HUES6 (cell line): ENCODE measurements around the gene CDC5L.

Experiments
- H3K27ac ChIP-seq: 2 replicates; pipeline ENCODE4 v1.7.0; 2013; ENCODE audit warnings: low read depth, mild to moderate bottlenecking, low read length, inconsistent platforms
- H3K27me3 ChIP-seq: 2 replicates; pipeline ENCODE4 v1.6.1; 2013; ENCODE audit warnings: low read length; ENCODE audit not compliant: control insufficient read depth, insufficient read depth
- H3K36me3 ChIP-seq: 2 replicates; pipeline ENCODE4 v1.6.1; 2013; ENCODE audit warnings: low read length; ENCODE audit not compliant: control insufficient read depth, insufficient read depth
- H3K4me1 ChIP-seq: 2 replicates; pipeline ENCODE4 v1.6.1; 2013; ENCODE audit warnings: low read length; ENCODE audit not compliant: control insufficient read depth, insufficient read depth
- H3K4me3 ChIP-seq: 2 replicates; pipeline ENCODE4 v1.5.1; 2013; ENCODE audit warnings: low read depth, low read length
- H3K9ac ChIP-seq: one replicate; pipeline ENCODE4 v1.6.1; 2013; ENCODE audit warnings: mild to moderate bottlenecking, low read length
- H3K9me3 ChIP-seq: 2 replicates; pipeline ENCODE4 v1.6.1; 2013; ENCODE audit warnings: low read depth, low read length; ENCODE audit not compliant: control insufficient read depth, insufficient read depth

CDC5L gene

DNA sequence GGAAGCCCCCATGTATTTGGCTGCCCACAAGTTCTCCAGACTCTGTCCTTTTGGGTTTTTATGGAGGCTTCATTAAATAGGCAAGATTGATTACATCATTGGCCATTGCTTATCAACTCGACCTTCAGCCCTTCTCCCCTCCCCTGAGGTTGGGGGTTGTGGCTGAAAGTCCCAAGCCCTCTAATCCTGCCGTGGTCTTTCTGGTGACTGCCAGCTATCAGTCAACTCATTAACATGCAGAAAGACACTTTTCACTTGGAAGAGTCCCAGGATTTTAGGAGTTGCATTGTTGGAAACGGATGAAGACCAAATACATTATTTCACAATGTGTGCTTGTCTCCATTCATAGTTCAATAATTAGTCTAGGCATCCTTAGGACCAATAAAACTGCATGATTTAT, 9.5 kb downstream of the CDC5L start:
- Histone ChIP-seq H3K9me3 (no peaks in the 10 kb centered on the region), H3K9ac (no peak overlapping the region), H3K27me3 (no peaks in the 10 kb centered on the region), H3K4me3 (no peak overlapping the region), H3K4me1 (no peaks in the 10 kb centered on the region), H3K36me3 (peaks cover 85% of the 10 kb centered on the region), H3K27ac (no peak overlapping the region)

DNA sequence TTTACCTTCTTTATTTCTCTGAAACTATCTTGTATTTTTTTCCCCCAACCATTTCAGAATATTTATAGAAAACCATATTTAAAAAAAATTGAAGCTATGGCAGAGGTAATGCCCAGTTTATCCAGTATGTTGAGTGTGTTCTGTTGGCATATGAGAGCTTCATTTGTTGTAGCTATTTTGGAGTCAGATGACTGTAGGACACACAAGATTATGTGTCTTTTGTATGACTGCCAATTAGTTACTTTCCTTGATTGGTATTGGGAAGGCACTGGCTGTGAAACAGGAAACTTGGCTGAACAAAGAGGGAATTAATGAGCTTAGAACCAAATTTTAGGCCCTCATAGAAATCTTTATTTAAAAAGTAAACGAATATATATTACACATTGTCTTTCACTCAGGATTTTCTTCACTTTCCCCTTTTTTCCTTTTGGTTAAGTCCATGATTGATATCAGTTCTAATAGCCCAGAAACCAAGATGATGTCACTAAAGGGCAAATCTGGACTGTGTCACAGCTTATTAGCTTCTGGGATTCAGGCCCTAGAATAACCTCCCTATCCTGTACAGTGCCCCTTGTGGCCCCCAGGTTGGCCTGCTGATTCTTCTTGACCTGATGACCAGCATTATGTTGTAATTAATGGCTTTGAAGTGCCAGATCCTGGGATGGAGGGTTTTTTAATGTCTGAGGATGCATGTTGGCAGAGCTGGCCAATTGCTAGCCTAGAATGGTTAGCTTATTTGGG, 10.1 kb downstream of the CDC5L start:
- Histone ChIP-seq H3K36me3 (peaks cover 82% of the 10 kb centered on the region), H3K4me3 (no peak overlapping the region)

DNA sequence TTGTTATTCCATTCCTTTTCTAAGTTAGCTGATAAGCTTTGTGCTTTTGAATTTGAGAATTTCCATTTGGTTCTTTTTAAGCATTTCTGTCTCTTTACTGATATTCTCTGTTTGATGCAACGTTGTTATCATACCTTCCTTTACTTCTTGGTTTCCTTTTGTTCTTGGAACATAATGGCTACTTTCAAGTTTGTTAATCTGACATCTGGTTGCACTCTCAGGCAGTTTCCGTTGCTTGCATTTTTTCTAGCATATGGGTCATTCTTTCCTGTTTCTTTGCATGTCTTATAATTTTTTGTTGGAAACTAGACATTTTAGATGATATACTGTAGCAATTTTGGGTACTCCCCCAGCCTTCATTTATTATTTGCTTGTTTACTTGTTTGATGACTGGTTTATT, 12.5 kb downstream of the CDC5L start:
- Histone ChIP-seq H3K9me3 (no peaks in the 10 kb centered on the region), H3K9ac (no peak overlapping the region), H3K36me3 (peaks cover 81% of the 10 kb centered on the region), H3K4me3 (no peak overlapping the region), H3K27me3 (no peaks in the 10 kb centered on the region), H3K27ac (no peak overlapping the region), H3K4me1 (no peaks in the 10 kb centered on the region)

More for the DNA sequence above, 10.1 kb downstream of the CDC5L start:
- no peaks in the 10 kb centered on the region for H3K4me1 ChIP-seq
- H3K27ac ChIP-seq, result no peak overlapping the region
- H3K27me3 ChIP-seq, result no peaks in the 10 kb centered on the region
- no peaks in the 10 kb centered on the region for H3K9me3 ChIP-seq
- no peak overlapping the region for H3K9ac ChIP-seq

DNA sequence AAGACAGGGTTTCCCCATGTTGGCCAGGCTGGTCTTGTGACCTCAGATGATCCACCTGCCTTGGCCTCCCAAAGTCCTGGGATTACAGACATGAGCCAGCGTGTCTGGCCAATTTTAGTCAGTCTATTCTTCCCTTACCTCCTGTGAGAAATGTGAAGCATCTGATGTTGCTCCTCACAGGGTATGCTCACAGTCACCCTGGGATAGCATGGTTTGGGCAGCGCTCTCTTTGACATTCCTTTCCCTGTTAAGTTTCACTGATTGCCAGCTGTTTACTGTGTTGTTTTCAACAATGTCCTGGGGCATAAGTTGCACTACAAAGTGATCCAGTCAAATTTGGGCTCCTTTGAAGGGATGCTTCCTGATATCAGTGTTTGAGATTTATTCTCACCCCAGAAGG, 13.1 kb downstream of the CDC5L start:
- Histone ChIP-seq H3K27me3 (no peaks in the 10 kb centered on the region), H3K27ac (no peak overlapping the region), H3K36me3 (peaks cover 81% of the 10 kb centered on the region), H3K9me3 (no peaks in the 10 kb centered on the region), H3K4me3 (no peak overlapping the region), H3K4me1 (no peaks in the 10 kb centered on the region), H3K9ac (no peak overlapping the region)

DNA sequence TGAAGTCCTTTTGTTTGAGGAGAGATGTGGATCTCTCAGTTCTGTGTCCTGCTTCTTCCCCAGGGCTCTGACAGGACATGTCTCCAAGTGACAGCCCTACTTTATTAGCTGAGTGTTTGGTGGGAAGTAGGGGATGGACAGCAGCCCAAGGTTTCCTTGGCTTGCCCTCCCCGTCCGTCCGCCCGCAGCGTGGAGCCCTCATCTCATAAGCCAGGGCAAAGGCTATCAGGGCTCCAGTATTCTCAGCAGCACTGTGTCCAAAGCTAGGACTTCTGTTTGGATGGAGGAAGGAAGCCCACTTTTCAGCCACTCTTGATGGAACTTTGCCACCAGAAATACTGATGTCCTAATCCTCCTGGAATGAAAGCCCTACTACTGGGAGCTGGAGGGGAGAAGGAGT, 13.6 kb downstream of the CDC5L start:
- Histone ChIP-seq H3K27ac (no peak overlapping the region), H3K4me1 (no peaks in the 10 kb centered on the region)

DNA sequence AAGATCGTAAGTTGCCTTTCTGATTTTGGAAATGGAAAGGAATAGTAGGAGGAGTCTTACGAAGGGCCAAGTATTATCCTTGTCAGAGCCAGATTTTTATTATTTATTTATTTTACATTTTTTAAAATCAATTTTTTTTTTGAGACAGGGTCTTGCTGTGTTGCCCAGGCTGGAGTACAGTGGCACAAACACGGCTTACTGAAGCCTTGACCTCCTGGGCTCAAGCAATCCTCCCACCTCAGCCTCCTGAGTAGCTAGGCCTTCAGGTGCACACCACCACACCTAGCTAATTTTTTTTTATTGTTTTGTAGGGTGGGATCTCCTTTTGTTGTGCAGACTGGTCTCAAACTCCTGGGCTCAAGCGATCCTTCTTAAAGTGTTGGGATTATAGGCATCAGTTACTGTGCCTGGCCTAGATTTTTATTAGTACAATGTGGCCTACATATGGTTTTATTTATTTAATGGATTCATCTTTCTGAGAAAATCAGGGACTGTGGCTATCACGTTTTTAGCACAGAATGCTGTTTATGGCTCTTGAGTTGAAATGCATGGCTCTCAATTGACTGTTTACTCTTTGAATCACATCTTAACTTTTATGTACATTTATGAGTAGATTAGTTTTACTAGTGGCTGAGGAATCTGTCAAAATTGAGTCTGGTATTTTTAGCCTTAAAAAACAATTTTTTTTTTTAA, 16.7 kb downstream of the CDC5L start:
- H3K9me3 ChIP-seq, result no peaks in the 10 kb centered on the region
- no peak overlapping the region for H3K9ac ChIP-seq
- H3K27me3 ChIP-seq, result no peaks in the 10 kb centered on the region
- no peak overlapping the region for H3K4me3 ChIP-seq
- H3K4me1 ChIP-seq, result no peaks in the 10 kb centered on the region
- peaks cover 81% of the 10 kb centered on the region for H3K36me3 ChIP-seq
- H3K27ac ChIP-seq, result no peak overlapping the region

More for the DNA sequence above, 13.6 kb downstream of the CDC5L start:
- Histone ChIP-seq H3K4me3 (no peak overlapping the region), H3K27me3 (no peaks in the 10 kb centered on the region), H3K9ac (no peak overlapping the region), H3K36me3 (peaks cover 81% of the 10 kb centered on the region), H3K9me3 (no peaks in the 10 kb centered on the region)

DNA sequence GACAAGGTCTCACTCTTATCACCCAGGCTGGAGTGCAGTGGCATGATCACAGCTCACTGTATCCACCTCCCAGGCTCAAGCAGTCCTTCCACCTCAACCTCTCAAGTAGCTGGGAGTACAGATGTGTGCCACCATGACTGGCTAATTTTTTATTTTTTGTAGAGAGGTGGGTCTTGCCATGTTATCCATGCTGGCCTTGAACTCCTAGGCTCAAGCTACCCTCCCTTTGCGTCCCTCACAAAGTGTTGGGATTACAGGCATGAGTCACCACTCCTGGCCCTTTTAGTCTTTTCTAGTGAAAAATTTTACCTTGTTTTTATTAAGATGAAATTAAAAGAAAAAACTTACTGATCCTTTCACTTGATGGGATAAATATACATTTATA, 17.2 kb downstream of the CDC5L start:
- Histone ChIP-seq H3K36me3 (peaks cover 83% of the 10 kb centered on the region), H3K27me3 (no peaks in the 10 kb centered on the region), H3K9ac (no peak overlapping the region), H3K4me1 (no peaks in the 10 kb centered on the region), H3K27ac (no peak overlapping the region), H3K9me3 (no peaks in the 10 kb centered on the region), H3K4me3 (no peak overlapping the region)

DNA sequence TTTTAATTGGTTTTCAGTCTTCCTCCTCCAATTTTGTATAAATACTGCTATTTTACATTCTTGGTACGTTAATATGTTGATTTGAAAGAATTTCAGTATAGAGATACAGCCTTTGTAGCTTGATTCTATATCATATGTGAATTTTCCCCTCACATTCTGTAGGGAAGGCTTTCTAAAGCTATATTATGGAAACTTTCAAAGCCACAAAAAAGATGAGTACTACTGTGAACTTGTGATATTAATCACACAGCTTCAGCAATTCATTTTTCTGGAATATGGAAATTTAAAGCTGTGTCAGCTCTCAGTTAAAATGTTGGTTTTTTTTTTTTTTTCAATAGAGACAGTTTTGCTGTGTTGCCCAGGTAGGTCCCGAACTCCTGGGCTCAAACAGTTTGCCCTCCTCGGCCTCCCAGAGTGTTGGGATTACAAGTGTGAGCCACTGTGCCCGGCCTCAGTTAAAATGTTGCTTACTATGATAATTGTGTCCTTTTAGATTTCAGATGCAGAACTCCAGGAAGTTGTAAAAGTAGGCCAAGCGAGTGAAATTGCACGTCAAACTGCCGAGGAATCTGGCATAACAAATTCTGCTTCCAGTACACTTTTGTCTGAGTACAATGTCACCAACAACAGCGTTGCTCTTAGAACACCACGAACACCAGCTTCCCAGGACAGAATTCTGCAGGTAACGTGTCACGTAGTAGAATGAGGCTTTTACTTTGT, 20.6 kb downstream of the CDC5L start:
- H3K9me3 ChIP-seq, result no peaks in the 10 kb centered on the region
- H3K36me3 ChIP-seq, result peaks cover 81% of the 10 kb centered on the region
- no peak overlapping the region for H3K4me3 ChIP-seq
- no peaks in the 10 kb centered on the region for H3K27me3 ChIP-seq
- no peaks in the 10 kb centered on the region for H3K4me1 ChIP-seq
- no peak overlapping the region for H3K27ac ChIP-seq
- no peak overlapping the region for H3K9ac ChIP-seq

DNA sequence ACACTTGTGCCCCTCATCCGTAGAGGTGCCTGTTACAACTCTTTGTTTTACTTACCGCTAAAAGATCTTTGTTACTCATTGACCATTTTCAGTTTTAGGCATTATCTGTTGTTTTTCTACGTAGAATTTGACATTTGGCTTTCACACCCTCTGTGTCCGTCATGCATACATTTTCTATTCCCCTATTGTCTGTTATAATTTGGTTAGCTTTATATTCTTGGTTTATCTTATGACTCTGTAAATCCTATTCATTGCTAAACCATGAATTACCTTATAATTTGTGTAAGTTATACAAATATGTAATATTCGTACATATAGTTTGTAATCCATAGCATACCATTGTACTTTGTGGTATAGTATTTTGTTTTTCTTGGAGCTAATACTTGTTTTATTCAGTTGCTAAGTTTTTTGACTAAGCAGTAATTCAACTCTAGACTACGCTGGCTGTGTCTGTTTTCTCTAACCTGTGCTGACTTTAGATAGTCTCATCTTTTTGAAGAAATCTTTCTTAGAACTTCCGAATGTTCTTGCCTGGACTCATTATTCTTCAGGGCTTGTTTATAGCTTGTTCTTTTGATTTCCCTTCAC, 21.8 kb downstream of the CDC5L start:
- Histone ChIP-seq H3K36me3 (peaks cover 82% of the 10 kb centered on the region), H3K4me1 (no peaks in the 10 kb centered on the region), H3K9ac (no peak overlapping the region), H3K27me3 (no peaks in the 10 kb centered on the region), H3K9me3 (no peaks in the 10 kb centered on the region), H3K27ac (no peak overlapping the region), H3K4me3 (no peak overlapping the region)

DNA sequence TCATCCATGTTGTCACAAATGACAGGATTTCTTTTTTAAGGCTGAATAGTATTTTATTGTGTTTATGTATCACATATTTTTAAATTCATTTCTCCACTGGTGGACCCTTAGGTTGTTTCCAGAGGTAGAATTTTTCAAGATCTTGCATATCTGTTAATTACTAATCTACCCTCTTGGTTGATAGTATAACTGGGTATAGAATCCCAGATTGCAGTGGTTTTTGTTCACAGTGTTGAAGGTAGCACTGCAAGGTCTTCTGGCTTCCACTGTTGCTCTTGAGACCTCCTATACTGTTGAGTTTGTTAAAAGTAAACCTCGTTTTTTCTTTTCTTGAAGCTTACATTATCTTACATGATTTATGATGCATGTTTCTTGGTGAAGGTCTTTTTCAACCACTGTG, 22.9 kb downstream of the CDC5L start:
- peaks cover 80% of the 10 kb centered on the region for H3K36me3 ChIP-seq
- H3K27me3 ChIP-seq, result no peaks in the 10 kb centered on the region
- H3K9ac ChIP-seq, result no peak overlapping the region
- no peaks in the 10 kb centered on the region for H3K4me1 ChIP-seq
- H3K4me3 ChIP-seq, result no peak overlapping the region
- H3K9me3 ChIP-seq, result no peaks in the 10 kb centered on the region
- H3K27ac ChIP-seq, result no peak overlapping the region

DNA sequence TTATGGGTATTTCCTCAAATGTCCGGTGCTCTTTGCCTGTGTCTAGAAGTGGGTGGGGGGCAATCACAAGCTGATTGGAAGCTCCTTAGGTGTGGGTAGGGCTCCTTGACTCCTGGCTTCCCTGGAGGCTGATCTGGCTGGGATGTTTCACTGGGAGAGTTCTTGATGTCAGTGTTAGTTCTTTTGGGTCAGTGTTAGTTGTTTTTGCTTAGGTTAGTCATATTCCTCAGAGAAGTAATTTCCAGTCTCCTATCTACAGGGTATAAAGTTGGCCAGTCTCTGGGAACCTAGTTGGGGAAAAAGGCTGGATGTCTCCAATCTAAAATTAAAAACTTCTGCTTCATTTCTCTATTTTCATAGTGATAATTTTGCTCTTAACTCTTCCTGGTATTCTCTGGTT, 23.6 kb downstream of the CDC5L start:
- Histone ChIP-seq H3K27ac (no peak overlapping the region), H3K36me3 (peaks cover 79% of the 10 kb centered on the region), H3K4me1 (no peaks in the 10 kb centered on the region), H3K27me3 (no peaks in the 10 kb centered on the region), H3K9me3 (no peaks in the 10 kb centered on the region), H3K4me3 (no peak overlapping the region), H3K9ac (no peak overlapping the region)
